ENCODE results near the gene NUDT5.

NUDT5 gene

DNA sequence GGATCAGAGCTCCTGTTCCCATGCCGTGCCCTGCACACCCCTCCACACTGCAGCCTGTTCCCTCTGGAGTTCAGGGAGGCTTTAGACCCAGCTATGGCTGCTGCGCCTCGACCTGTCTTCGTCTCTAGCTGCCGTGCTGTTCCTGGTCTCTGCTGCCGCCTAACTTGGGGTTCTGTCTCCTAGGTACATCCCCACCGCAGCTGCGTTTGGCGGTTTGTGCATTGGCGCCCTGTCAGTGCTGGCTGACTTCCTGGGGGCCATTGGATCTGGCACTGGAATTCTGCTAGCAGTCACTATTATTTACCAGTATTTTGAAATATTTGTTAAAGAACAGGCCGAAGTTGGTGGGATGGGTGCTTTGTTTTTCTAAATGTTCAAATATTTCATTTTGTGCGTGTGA is 31.6 kb downstream of the NUDT5 start:
- no peak for DNase-seq (ENCODE audit: low read depth)

DNA sequence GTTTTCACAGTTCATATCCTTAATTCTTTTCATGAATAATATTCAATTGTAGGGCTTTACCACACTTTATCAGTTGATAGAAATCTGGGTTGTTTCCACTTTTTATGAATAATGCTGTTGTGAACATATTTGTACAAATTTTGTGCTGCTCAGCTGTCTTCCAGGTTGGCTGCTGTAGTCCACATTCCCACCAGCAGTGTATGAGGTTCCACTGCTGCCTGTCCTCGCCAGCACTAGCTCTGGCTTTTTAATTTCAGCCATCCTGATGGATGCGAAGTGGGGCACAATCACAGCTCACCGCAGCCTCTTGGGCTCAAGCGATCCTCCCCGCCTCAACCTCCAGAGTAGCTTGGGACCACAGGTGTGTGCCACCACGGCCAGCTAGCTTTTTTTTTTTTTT is 32.8 kb downstream of the NUDT5 start:
- no peak for DNase-seq (ENCODE audit: low read depth)

DNA sequence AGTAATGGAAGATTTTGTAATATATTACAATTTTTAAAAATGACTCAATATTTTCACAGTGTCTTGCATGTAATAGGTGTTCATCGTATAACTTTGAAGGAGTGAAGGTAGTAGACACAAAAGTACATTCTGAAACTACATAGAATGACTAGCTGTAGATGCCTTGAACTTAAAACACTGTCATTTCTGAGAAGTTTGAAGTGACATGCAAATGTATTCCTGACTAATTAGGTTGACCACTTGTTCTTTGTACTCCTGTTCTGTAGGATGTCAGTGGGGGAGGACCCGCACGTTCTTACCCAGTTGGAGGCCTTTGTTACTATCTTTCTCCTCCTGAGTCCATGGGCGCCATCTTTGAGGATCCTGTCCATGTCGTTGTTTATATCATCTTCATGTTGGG is 35.0 kb downstream of the NUDT5 start:
- DNase-seq (ENCODE audit: low read depth), result no peak

DNA sequence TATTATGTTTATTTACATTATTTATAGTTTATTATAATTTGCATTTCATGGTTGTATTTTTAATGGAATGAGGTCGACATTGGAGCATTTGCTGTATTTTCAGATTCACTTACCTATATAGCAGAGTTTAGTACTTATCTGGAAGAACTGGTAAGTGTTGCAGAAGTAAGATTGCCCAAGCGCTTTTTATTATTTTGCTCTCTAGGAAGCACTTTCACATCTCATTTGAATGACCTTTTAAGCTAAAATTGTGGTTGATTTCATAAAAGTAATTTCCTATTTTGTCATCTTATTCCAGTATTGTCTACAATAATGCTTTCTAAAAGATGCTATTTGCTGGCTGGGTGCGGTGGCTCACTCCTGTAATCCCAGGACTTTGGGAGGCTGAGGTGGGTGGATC is 37.6 kb downstream of the NUDT5 start:
- DNase-seq (ENCODE audit: low read depth), result no peak

DNA sequence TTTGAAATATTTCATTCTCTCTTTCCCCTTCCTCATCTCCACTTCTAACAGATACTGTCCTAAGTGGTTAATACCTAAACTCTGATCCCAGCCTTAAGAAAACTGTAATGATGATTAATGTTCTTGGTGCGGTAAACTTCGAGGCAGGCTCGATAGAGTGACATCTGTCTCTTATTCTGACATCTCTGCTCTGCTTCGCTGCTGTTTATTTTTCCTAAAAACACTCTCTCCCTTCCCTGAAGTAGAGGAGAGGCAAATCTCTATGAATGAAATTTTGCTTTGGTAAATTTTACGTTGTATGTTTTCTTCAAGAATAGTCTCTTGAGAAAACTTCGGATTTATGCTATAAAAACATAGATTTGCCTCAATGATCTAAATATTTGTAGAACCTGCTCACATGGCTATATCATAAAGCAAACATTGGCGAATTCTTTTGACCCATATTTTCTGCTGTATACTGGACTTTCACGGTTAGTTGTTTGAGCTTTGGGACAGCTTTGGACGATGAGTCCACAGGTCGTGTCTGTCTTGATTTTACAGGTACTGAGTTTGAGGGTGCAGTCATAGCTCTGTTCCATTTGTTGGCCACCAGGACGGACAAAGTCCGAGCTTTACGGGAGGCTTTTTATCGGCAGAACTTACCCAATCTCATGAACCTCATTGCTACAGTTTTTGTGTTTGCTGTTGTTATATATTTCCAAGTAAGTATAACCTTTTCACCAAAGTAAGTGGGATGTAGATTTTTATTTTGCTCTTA is 39.1 kb downstream of the NUDT5 start:
- no peak for DNase-seq (ENCODE audit: low read depth)

DNA sequence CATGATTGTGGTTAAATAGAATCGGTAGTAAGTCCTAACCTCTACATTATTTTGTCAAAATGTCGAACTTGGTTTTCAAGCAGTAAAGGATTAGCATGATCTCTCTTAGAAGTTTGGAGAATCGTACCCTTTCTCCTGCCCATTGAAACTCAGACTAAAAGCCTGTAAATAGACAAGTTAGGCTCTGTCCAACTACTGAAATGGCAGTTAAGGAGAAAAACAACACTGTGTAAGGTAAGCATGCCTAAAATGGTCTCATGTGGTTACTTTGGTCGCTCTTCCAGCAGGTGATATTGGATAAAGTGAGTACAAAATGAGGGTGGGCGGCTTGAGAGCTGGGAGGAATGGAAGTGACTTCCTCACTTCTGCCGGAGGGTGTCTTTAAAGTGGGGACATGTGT is 41.2 kb downstream of the NUDT5 start:
- no peak for DNase-seq (ENCODE audit: low read depth)

DNA sequence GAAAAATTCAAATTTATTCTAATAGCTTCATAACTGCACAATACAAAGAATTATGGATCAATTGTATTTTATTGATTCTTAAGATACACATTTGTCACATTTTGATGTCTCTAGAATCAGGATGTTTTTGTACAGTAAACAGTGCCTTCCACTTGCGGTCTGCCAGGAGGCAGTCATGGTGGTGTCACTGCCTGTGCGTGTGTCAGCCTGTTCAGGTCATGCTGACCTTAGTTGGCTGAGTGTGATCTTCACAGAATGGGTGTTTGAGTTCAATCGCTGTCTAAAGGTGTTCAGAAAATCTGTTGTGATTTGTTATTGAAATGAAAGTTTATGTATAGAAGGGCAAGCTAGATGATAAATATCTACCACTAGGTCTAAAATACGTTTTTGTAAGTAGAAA is 45.5 kb downstream of the NUDT5 start:
- no peak for DNase-seq (ENCODE audit: low read depth)

DNA sequence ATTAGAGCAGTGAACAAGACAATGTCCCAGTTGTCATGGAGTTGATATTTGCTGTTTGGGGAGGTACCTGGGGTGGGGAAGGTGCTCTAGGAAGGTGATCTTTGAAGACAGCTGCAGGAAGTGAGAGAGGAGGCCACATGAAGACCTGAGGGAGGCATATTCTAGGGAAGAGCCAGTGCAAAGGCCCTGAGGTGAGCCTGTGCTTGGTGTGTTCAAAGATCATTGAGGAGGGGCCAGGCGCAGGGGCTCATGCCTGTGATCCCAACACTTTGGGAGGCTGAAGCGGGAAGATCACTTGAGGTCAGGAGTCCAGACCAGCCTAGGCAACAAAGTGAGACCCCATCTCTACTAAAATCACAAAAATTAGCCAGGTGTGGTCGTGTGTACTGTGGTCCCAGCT is 51.2 kb downstream of the NUDT5 start:
- DNase-seq (ENCODE audit: low read depth), result no peak

DNA sequence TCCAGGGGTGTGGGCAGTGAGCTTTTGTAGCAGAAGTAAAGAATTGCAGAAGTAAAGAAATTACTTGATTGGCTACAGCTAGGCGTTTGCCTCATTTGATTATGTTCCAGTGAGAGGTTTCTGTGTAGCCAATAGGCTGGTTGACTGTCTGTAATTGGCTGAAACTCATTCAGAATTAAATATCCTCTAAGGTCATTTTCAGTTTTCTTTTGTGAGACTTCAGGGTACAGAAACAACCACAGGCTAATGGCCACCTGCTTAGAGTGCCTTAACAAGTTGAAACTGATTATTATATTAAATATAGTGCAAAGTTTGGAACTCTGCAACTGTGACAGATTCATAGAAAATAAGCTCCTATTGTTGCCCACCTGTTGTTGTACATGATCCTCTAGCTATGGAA is 55.7 kb downstream of the NUDT5 start:
- DNase-seq (ENCODE audit: low read depth), result no peak

DNA sequence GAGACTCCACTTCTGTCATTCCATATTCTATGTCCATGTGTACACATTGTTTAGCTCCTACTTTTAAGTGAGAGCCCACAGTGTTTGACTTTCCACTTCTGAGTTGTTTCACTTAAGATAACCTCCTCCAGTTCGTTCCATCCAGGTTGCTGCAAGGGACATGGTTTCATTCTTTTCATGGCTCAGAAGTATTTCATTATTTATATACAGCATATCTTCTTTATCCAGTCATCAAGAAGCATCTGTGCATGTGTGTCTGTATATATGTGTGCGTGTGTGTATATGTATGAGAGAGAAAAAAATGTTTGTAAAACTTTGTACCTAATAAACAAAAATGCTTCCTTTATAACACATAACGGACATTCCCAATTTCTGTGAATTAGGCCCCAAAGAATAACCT is 60.1 kb downstream of the NUDT5 start:
- DNase-seq (ENCODE audit: low read depth), result no peak

DNA sequence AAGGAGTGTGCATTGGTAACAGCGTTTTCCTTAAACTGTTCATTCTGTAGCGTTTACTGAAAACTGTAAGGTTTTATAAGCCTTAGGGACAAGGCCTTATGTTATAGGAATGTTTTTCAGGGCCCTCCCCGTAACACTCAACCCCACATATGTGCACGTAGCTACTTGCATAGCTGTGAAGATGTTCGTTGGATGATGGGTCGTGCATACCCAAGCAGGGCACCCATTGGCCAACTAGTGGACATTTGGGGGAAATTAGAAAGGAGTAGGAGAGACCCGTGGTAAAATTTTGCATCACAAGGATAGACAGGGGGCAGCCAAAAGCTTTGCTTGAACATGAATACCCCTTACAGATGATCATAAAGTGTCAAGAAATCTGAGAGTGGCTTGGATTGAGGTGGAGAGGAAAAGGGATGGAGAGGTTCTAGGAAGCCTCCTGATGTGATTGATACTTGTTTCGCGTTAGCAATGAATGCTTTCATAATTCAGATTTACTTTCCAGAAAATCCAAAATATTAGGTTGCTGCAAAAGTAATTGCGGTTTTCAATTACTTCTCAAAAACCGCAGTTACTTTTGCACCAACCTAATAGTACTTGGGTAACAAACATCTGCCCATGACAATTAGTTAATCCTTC is 65.3 kb downstream of the NUDT5 start:
- DNase-seq (ENCODE audit: low read depth), result peak; percentile 42

DNA sequence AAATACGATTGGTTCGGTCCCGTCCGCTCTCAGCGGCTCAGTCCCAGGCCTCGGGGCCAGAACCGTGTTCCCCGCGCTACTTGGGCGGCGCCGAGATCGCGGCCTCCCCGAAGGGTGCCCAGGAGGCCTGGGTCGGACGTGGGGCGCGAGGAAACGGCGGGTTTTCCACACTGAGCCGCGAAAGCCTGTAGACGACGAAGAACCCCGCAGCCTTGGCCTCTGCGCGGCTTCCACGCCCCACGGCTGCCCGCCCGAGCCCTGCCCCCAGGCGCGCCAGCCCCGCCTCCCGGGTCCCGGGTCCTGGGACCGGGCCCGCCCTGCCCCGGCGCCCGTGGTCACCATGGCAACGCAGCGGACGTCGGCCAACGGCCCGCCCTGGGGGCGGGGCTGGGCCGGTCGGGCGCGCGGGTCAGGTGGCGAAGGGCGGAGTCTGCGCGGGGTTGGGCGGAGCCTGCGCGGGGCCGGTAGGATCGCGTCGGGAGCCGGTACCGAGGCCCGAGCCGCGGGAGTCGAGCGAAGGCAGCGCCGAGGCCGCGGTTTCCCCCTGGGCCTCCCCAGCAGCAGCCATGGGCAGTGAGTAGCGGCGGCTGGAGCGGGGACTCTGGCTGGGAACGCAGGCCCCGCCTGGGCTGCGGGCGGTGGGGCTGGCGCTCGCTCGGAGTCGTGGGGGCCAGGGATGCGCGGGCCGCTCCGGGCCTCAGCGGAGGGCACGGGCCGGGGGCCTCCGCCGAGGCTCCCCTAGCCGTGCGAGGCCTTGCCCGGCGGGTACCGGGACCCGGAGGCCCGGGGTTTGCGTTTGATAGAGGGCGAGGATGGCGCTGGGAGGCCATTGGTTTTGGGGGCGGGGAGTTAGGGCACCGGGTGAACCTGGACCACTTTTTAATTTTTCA is 66.2 kb downstream of the NUDT5 start, which contains the start of gene SEC61A2:
Gene SEC61A2 (plus strand): TSS at position 456 of the 890 bp plus-strand sequence. CDS start 111 bp downstream, at position 567.
- DNase-seq (ENCODE audit: low read depth), result peak; percentile 89

DNA sequence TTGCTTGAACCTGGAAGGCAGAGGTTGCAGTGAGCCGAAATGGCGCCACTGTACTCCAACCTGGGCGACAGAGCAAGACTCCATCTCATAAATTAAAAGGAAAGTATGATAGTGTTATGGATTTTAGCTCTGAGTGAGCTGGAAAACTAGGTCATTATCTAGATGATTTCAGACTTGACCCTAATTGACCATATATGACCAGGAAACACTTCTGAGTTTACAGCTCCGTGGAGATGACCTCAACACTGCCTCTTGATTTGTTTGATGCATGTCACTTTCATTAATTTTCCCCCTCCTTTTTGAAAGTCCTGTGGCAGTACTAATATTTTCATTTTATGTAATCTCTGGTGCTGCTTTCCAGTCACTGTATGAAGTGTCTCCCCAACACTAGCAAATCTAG is 74.0 kb downstream of the NUDT5 start:
- DNase-seq (ENCODE audit: low read depth), result no peak
